PC-3 (cell line): ENCODE measurements around the gene ZBTB24.

ENCODE experiments used
- CTCF ChIP-seq: fragments of 300-600 bp; sonication (generic); conservative IDR thresholded peaks from 2 replicates; pipeline ENCODE4 v1.5.1; 2017; ENCODE audit warnings: antibody characterized with exemption, low read depth, mild to moderate bottlenecking, low read length
- EZH2 ChIP-seq: fragments of 300-600 bp; sonication (generic); IDR thresholded peaks from one replicate; pipeline ENCODE4 v1.6.1; 2017; ENCODE audit warnings: antibody characterized with exemption, mild to moderate bottlenecking, low read length; ENCODE audit not compliant: unreplicated experiment
- EZH2phosphoT487 ChIP-seq: fragments of 300-600 bp; sonication (generic); IDR thresholded peaks from 2 replicates; pipeline ENCODE4 v1.6.1; 2018; ENCODE audit warnings: mild to moderate bottlenecking, antibody characterized with exemption, low read length, borderline replicate concordance

- TF ChIP-seq CTCF (no peak; the same call in 1 of the 2 replicates), EZH2phosphoT487 (no peak), EZH2 (no peak)
Measured at GRCh38 chr6:109441069-109441816, 41.8 kb downstream of the ZBTB24 start.
